Effector memory CD8-positive, alpha-beta T cell (primary cell): Measurements from ENCODE around the gene PABPC4L.
"Not testable (repeated sequence)": the region's sequence is repeated elsewhere in the genome, so short reads cannot be mapped to it uniquely, and the experiment has no call there.

Experiments
- ATAC-seq: fragments of 150-1000 bp; cut with Tn5 transposase; replicated peaks from 2 replicates; pipeline ENCODE4 v1.10.0; 2021; ENCODE audit warnings: mild to moderate bottlenecking, moderate library complexity
- DNase-seq, 3 experiments: peaks; one replicate each; pipeline ENCODE4 v3.0.0; 2021
- H3K27ac Mint-ChIP-seq, 2 donors: one replicate each; pipeline ENCODE4 v1.8.0; 2022; ENCODE audit warnings: mild to moderate bottlenecking in 2 of 2, mixed read lengths in 2 of 2, moderate library complexity in 2 of 2
- H3K27me3 Mint-ChIP-seq, 2 donors: one replicate each; pipeline ENCODE4 v1.8.0; 2022; ENCODE audit warnings: mixed read lengths in 2 of 2
- H3K36me3 Mint-ChIP-seq: one replicate; pipeline ENCODE4 v1.8.0; 2022; ENCODE audit warnings: mild to moderate bottlenecking, moderate library complexity, mixed read lengths; ENCODE audit not compliant: insufficient read depth
- H3K4me1 Mint-ChIP-seq, 2 donors: one replicate each; pipeline ENCODE4 v1.8.0; 2022; ENCODE audit warnings: low read depth in 2 of 2, mixed read lengths in 2 of 2
- H3K4me3 Mint-ChIP-seq, 2 donors: one replicate each; pipeline ENCODE4 v1.8.0; 2022; ENCODE audit warnings: mild to moderate bottlenecking in 2 of 2, mixed read lengths in 2 of 2, moderate library complexity in 2 of 2
- H3K9me3 Mint-ChIP-seq, 2 donors: one replicate each; pipeline ENCODE4 v1.8.0; 2022; ENCODE audit warnings: mixed read lengths in 2 of 2
- total RNA-seq, 9 experiments: gene quantifications; one replicate each; lab custom pipeline; 2026; lab: John Stamatoyannopoulos, UW

The PABPC4L gene
- total RNA-seq: 0 reads per million in 9 experiments

- H3K9me3 Mint-ChIP-seq: peaks cover under 1 to 10% of the 10 kb centered on the region in 2 donors
- H3K36me3 Mint-ChIP-seq: no peaks in the 10 kb centered on the region
- no peaks in the 10 kb centered on the region for H3K27me3 Mint-ChIP-seq
- no peak within 1 kb of the TSS for H3K27ac Mint-ChIP-seq
- H3K4me1 Mint-ChIP-seq: no peaks in the 10 kb centered on the region
- no peak within 1 kb of the TSS for H3K4me3 Mint-ChIP-seq
- no peak for DNase-seq
- ATAC-seq: no peak
Measured at GRCh38 chr4:134201216-134202161, at the start of gene PABPC4L. Gene PABPC4L, minus strand, starts transcription at chr4:134201789. Its CDS starts 770 bp downstream, at chr4:134201019.

DNA sequence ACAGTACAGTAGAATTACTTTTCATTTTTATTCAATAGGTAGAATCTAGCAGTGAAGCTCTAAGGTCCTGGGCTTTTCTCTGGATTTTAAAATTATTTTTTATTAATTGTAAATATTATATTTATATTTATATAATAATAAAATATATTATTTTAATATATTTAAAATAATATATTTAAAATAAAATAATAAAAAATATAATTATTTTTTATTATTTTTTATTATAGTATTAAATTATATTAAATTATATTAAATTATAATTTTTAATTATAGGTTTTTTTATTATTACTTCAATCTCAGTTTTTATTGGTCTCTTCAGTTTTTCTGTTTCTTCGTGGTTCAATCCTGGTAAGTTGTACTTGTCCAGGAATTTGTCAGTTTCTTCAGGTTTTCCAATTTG, 49.7 kb upstream of the PABPC4L start:
- DNase-seq: no peak
- Mint-ChIP-seq H3K27ac (no peak overlapping the region), H3K4me1 (no peaks in the 10 kb centered on the region), H3K36me3 (no peaks in the 10 kb centered on the region), H3K9me3 (peaks cover 0 to 2% of the 10 kb centered on the region in 2 donors), H3K27me3 (no peaks in the 10 kb centered on the region), H3K4me3 (no peak overlapping the region)
- ATAC-seq: no peak

GRCh38 chr4:134243742-134244713, 42.4 kb upstream of the PABPC4L start:
- DNase-seq (no peak), ATAC-seq (no peak)
- H3K27me3 Mint-ChIP-seq: no peaks in the 10 kb centered on the region
- H3K27ac Mint-ChIP-seq: no peak overlapping the region
- H3K4me3 Mint-ChIP-seq: no peak overlapping the region
- peaks cover 0 to 7% of the 10 kb centered on the region in 2 donors for H3K9me3 Mint-ChIP-seq
- H3K4me1 Mint-ChIP-seq: no peaks in the 10 kb centered on the region
- H3K36me3 Mint-ChIP-seq: peaks cover 2% of the 10 kb centered on the region

GRCh38 chr4:134219043-134219442, 17.5 kb upstream of the PABPC4L start:
- Mint-ChIP-seq H3K36me3 (no peaks in the 10 kb centered on the region), H3K4me1 (no peaks in the 10 kb centered on the region), H3K4me3 (no peak overlapping the region), H3K27ac (no peak overlapping the region), H3K9me3 (peaks cover 10 to 12% of the 10 kb centered on the region in 2 donors), H3K27me3 (no peaks in the 10 kb centered on the region)
- no peak for DNase-seq
- no peak for ATAC-seq

DNA sequence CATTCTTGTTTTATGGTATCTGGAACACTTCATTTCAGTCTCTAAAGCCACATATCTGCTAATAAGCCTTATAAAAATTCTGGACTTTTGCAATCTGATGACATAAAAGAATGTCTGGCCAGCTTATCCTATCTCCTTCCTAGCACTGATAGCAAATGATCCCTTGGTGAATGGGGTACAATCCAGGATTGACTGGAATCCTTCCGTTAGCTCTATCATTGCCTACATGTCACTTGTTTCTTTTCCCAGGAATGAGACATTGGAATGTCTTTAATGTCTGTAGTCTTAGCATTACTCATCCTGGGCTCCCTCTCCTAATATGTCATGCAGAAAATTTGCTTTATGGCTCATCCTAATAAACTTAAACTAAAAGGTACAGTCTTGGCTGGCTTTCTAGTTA, 14.8 kb upstream of the PABPC4L start:
- ATAC-seq (no peak), DNase-seq (no peak)
- H3K9me3 Mint-ChIP-seq: peaks cover 10 to 12% of the 10 kb centered on the region in 2 donors

DNA sequence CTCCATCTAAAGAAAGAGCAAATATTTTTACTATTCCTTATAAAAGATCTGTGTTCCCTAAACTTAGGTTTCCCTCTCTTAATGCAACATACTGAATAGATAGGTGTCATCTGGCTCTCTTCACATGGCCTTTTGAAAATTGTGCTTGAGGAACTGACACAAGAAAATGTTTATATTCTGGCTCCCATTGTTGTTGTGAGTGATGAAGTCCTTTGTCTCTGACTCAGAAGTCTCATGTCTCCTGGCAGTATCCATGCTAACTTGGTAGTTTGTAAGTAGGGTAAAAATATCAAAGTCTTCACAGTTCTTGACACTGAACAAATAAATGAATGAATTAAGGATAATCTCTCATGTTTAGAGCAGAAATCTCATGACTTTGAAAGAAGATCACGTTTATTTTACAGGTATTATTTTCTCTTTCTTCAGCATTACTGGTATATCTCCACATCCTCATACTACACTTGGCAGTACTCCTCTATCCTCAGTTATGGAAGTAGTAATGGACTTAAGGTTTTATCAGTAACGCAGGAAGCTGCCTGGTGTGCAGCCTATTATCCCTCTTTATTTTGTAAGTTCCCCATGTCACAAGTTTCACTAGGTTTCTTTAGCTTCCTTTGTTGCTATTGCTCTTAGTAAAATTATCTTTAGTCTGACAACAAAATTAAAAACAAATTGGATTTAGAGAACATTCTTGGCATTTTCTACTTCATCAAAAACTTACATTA, 14.2 kb upstream of the PABPC4L start:
- no peaks in the 10 kb centered on the region for H3K4me1 Mint-ChIP-seq
- no peak for DNase-seq
- H3K36me3 Mint-ChIP-seq: no peaks in the 10 kb centered on the region
- no peak overlapping the region for H3K4me3 Mint-ChIP-seq
- no peak for ATAC-seq
- no peak overlapping the region for H3K27ac Mint-ChIP-seq
- H3K9me3 Mint-ChIP-seq: peaks cover 10 to 12% of the 10 kb centered on the region in 2 donors
- no peaks in the 10 kb centered on the region for H3K27me3 Mint-ChIP-seq

More for the DNA sequence above, 14.8 kb upstream of the PABPC4L start:
- H3K36me3 Mint-ChIP-seq: no peaks in the 10 kb centered on the region
- no peak overlapping the region for H3K27ac Mint-ChIP-seq
- no peaks in the 10 kb centered on the region for H3K4me1 Mint-ChIP-seq
- no peaks in the 10 kb centered on the region for H3K27me3 Mint-ChIP-seq
- H3K4me3 Mint-ChIP-seq: no peak overlapping the region

DNA sequence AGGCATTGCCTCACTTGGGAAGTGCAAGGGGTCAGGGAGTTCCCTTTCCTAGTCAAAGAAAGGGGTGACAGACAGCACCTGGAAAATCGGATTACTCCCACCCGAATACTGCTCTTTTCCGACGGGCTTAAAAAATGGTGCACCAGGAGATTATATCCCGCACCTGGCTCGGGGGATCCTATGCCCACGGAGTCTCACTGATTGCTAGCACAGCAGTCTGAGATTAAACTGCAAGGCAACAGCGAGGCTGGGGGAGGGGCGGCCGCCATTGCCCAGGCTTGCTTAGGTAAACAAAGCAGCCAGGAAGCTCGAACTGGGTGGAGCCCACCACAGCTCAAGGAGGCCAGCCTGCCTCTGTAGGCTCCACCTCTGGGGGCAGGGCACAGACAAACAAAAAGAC, 6.4 kb upstream of the PABPC4L start:
- H3K4me3 Mint-ChIP-seq, H3K36me3 Mint-ChIP-seq, H3K4me1 Mint-ChIP-seq, H3K27me3 Mint-ChIP-seq, DNase-seq, ATAC-seq, H3K27ac Mint-ChIP-seq: not testable (repeated sequence)
- H3K9me3 Mint-ChIP-seq: peaks cover 6 to 12% of the 10 kb centered on the region in 2 donors

DNA sequence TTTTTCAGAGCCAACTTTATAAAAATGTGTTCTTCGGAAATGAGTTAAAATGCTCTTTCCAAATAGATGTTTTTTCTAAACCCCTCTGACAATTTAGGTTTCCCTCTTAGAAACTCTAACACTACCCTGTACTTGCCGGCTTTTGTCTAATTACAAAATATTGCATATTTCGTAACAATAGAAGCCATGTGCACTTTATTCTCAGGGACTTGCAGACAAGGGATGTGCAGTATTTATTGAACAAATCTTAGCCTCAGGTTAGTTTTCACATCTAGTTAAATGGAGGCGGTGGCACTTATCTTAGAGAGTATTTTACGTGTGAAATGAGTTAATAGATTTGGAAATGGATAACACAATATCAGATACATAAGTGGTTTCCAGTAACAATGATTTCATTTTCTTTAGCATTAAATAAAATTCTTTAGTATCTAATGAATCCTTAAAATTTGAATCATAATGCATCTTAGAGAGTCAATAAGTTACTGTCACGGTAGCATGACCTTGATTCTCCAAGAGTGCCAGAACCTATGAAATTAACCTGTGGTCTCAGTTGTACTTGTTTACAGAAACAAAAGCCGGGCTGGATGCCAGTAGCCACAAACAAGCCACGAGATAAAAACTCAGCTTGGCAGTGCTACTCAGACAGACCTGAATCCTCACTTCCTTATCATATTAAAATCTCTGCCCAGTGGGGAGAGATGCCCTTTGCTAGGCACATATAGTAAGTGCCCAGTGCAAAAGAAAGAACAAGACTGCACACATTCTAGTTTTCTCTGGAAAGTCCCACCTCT, 772 bp upstream of the PABPC4L start:
- Mint-ChIP-seq H3K36me3 (no peaks in the 10 kb centered on the region), H3K4me3 (no peak overlapping the region), H3K9me3 (peaks cover 3 to 12% of the 10 kb centered on the region in 2 donors), H3K27me3 (no peaks in the 10 kb centered on the region), H3K27ac (no peak overlapping the region), H3K4me1 (no peaks in the 10 kb centered on the region)
- ATAC-seq: no peak
- DNase-seq: no peak

- H3K9me3 Mint-ChIP-seq: peaks cover 0 to 8% of the 10 kb centered on the region in 2 donors
- DNase-seq: no peak
- H3K4me3 Mint-ChIP-seq: no peak overlapping the region
Measured at GRCh38 chr4:134200811-134201215, 776 bp downstream of the PABPC4L start.

GRCh38 chr4:134189949-134190348, 11.6 kb downstream of the PABPC4L start:
- Mint-ChIP-seq H3K27me3 (no peaks in the 10 kb centered on the region), H3K27ac (no peak overlapping the region), H3K36me3 (no peaks in the 10 kb centered on the region), H3K4me3 (no peak overlapping the region), H3K4me1 (no peaks in the 10 kb centered on the region), H3K9me3 (peaks cover 3 to 24% of the 10 kb centered on the region in 2 donors)
- DNase-seq (no peak), ATAC-seq (no peak)

More at GRCh38 chr4:134200811-134201215, 776 bp downstream of the PABPC4L start:
- Mint-ChIP-seq H3K27ac (no peak overlapping the region), H3K27me3 (no peaks in the 10 kb centered on the region), H3K4me1 (no peaks in the 10 kb centered on the region), H3K36me3 (no peaks in the 10 kb centered on the region)
- no peak for ATAC-seq

DNA sequence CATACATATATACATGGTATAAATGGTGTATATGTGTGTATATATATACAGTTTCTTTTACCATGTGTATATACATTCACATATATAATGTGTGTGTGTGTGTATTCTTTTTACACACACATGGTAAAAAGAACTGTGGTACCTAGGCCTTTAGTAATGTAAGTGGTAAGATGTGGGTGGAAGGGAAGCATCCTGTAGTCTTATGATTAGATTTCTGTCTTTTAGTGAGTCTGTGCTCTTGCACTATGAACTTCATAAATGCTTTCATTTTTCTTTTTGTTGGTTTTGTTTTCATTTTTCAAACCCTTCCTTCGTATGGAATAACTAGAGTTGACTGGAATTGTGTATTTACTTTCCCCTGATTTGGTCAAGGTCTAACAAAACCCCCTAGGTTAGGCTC, 12.1 kb downstream of the PABPC4L start:
- H3K9me3 Mint-ChIP-seq: peaks cover 3 to 24% of the 10 kb centered on the region in 2 donors
- H3K4me3 Mint-ChIP-seq: no peak overlapping the region
- DNase-seq (no peak), ATAC-seq (no peak)
- H3K36me3 Mint-ChIP-seq: no peaks in the 10 kb centered on the region
- H3K27ac Mint-ChIP-seq: no peak overlapping the region
- no peaks in the 10 kb centered on the region for H3K4me1 Mint-ChIP-seq
- no peaks in the 10 kb centered on the region for H3K27me3 Mint-ChIP-seq

DNA sequence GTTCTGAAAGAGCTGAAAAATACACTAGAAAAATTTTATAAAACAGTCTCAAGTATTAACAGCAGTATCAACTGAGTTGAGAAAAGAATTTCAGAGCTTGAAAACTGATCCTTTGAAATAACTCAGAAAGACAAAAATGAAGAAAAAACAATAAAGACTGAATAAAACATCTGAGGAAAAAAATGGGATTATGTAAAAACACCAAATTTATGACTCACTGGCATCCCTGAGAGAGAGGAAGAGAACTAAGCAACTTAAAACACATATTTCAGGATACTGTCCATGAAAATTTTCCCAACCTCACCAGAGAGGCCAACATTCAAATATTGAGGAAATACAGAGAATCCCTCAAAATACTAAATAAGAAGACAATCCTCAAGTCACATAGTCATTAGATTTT, 22.9 kb downstream of the PABPC4L start:
- H3K27me3 Mint-ChIP-seq: no peaks in the 10 kb centered on the region
- H3K9me3 Mint-ChIP-seq: peaks cover 7 to 13% of the 10 kb centered on the region in 2 donors
- H3K36me3 Mint-ChIP-seq: no peaks in the 10 kb centered on the region
- no peak overlapping the region for H3K27ac Mint-ChIP-seq
- no peaks in the 10 kb centered on the region for H3K4me1 Mint-ChIP-seq
- no peak overlapping the region for H3K4me3 Mint-ChIP-seq
- DNase-seq (no peak), ATAC-seq (no peak)
